CD14-positive monocyte (primary cell): ENCODE data around the gene CCNG2. TPM values are rescaled to one million over a fixed set of nuclear protein-coding genes. Genes with fewer than 3 reads are reported as not detected.

Experiments used
- DNase-seq, 3 donors: peaks; one replicate each; pipeline ENCODE4 v3.0.0-alpha.2; 2011 to 2022
- H2AFZ ChIP-seq: 2 replicates; pipeline ENCODE4 v1.6.0; 2012; ENCODE audit warnings: mild to moderate bottlenecking, low read depth, low read length, inconsistent platforms; ENCODE audit not compliant: insufficient read depth, poor library complexity, severe bottlenecking
- H3K27ac ChIP-seq, 2 donors: 1 replicate in 1 of 2; 2 replicates in 1 of 2; pipeline ENCODE4 v1.5.1; 2012 to 2013; ENCODE audit warnings: low read length in 2 of 2, control low read depth in 1 of 2, inconsistent platforms in 1 of 2, low read depth in 1 of 2, mild to moderate bottlenecking in 1 of 2
- H3K27me3 ChIP-seq, 2 donors: one replicate each; pipeline versions ENCODE4 v1.6.0 to v1.6.1; 2011 to 2013; ENCODE audit warnings: low read length in 2 of 2; ENCODE audit not compliant: control insufficient read depth in 2 of 2, insufficient read depth in 2 of 2
- H3K36me3 ChIP-seq, 2 donors: replicated peaks in 1 of 2; 1 replicate in 1 of 2; 2 replicates in 1 of 2; pipeline versions ENCODE4 v1.5.1 to v1.6.1; 2012 to 2013; ENCODE audit warnings: low read length in 2 of 2, control low read depth in 1 of 2, inconsistent platforms in 1 of 2, mild to moderate bottlenecking in 1 of 2; ENCODE audit not compliant: insufficient read depth in 2 of 2, control insufficient read depth in 1 of 2
- H3K4me1 ChIP-seq, 2 donors: 1 replicate in 1 of 2; 2 replicates in 1 of 2; pipeline versions ENCODE4 v1.5.1 to v1.6.1; 2012 to 2013; ENCODE audit warnings: low read length in 2 of 2, control low read depth in 1 of 2, inconsistent platforms in 1 of 2, mild to moderate bottlenecking in 1 of 2, moderate library complexity in 1 of 2; ENCODE audit not compliant: insufficient read depth in 2 of 2, control insufficient read depth in 1 of 2
- H3K4me2 ChIP-seq: replicated peaks from 2 replicates; pipeline ENCODE3; 2012; ENCODE audit warnings: low read length, moderate library complexity, mild to moderate bottlenecking; ENCODE audit not compliant: poor library complexity, severe bottlenecking; ENCODE audit errors: extremely low read depth
- H3K4me3 ChIP-seq, 3 experiments: fragments of 200-600 bp in 1 of 3; sonication (generic) in 1 of 3; replicated peaks in 1 of 3; 1 replicate in 2 of 3; 2 replicates in 1 of 3; pipeline ENCODE4 v1.5.1; 2011 to 2013; ENCODE audit warnings: low read length in 3 of 3, mild to moderate bottlenecking in 3 of 3, control low read depth in 2 of 3, low read depth in 2 of 3, inconsistent platforms in 1 of 3, moderate library complexity in 1 of 3
- H3K79me2 ChIP-seq: 2 replicates; pipeline ENCODE4 v1.6.0; 2012; ENCODE audit warnings: mild to moderate bottlenecking, control low read depth, inconsistent platforms, low read length, moderate library complexity; ENCODE audit not compliant: insufficient read depth
- H3K9ac ChIP-seq: 2 replicates; pipeline ENCODE4 v1.6.0; 2017; ENCODE audit warnings: low read length, mild to moderate bottlenecking; ENCODE audit not compliant: insufficient read depth, poor library complexity, severe bottlenecking
- H3K9me3 ChIP-seq, 2 donors: replicated peaks in 1 of 2; 1 replicate in 1 of 2; 2 replicates in 1 of 2; pipeline versions ENCODE4 v1.5.1 to v1.6.1; 2012 to 2013; ENCODE audit warnings: low read length in 2 of 2, control low read depth in 1 of 2; ENCODE audit not compliant: control insufficient read depth in 1 of 2, insufficient read depth in 1 of 2
- H4K20me1 ChIP-seq: 2 replicates; pipeline ENCODE4 v1.6.0; 2012; ENCODE audit warnings: mild to moderate bottlenecking, low read length, control low read depth, moderate library complexity; ENCODE audit not compliant: insufficient read depth
- H3K27ac Mint-ChIP-seq, 7 donors: one replicate each; pipeline ENCODE4 v1.8.0; 2020; ENCODE audit warnings: mild to moderate bottlenecking in 7 of 7, mixed read lengths in 7 of 7, moderate library complexity in 6 of 7, inconsistent platforms in 2 of 7
- H3K27me3 Mint-ChIP-seq, 3 donors: one replicate each; pipeline ENCODE4 v1.8.0; 2021 to 2022; ENCODE audit warnings: low read depth in 3 of 3, mild to moderate bottlenecking in 3 of 3, mixed read lengths in 3 of 3, moderate library complexity in 3 of 3, inconsistent platforms in 1 of 3
- H3K36me3 Mint-ChIP-seq, 2 donors: one replicate each; pipeline ENCODE4 v1.8.0; 2020; ENCODE audit warnings: mixed read lengths in 2 of 2, inconsistent platforms in 1 of 2, mild to moderate bottlenecking in 1 of 2
- H3K4me1 Mint-ChIP-seq: one replicate; pipeline ENCODE4 v1.8.0; 2020; ENCODE audit warnings: mild to moderate bottlenecking, mixed read lengths
- H3K4me3 Mint-ChIP-seq, 2 donors: one replicate each; pipeline ENCODE4 v1.8.0; 2020; ENCODE audit warnings: mild to moderate bottlenecking in 2 of 2, mixed read lengths in 2 of 2, moderate library complexity in 1 of 2
- H3K9me3 Mint-ChIP-seq, 7 donors: one replicate each; pipeline ENCODE4 v1.8.0; 2020 to 2022; ENCODE audit warnings: mixed read lengths in 7 of 7, mild to moderate bottlenecking in 6 of 7, moderate library complexity in 6 of 7, inconsistent platforms in 2 of 7
- WGBS: methylation state at CpG from one replicate; pipeline ENCODE4 v1.1.5; 2013; ENCODE audit warnings: missing lambda C conversion rate; ENCODE audit not compliant: insufficient coverage; 5-methylcytosine and 5-hydroxymethylcytosine counted together
- intact Hi-C, 2 donors: fragments of 100-400 bp; cut with micrococcal nuclease; formaldehyde crosslinking; loops; one replicate each; pipeline versions ENCODE4 v1.15.0 to v1.15.1; 2023
- polyA plus RNA-seq, 3 donors: library from polyadenylated mRNA; depleted of rRNA in 1 of 3; unstranded in 2 of 3; stranded (reverse) in 1 of 3; fragments of 300-500 nt in 2 of 3; fragments of >200 nt in 1 of 3; fragmentation: Illumina TruSeq in 2 of 3; gene quantifications; 1 replicate in 2 of 3; 2 replicates in 1 of 3; pipeline ENCODE4 v1.2.3, GENCODE V29; 2012 to 2021
- TF ChIP-seq, protein P1 (sequence below): fragments of 200-600 bp; IDR thresholded peaks from one replicate; pipeline ENCODE4 v1.8.0; 2022; ENCODE audit warnings: antibody characterized with exemption, mild to moderate bottlenecking

The CCNG2 gene
- polyA plus RNA-seq, 3 donors, result 17.6 to 26.4 (median 23.3) TPM

DNA sequence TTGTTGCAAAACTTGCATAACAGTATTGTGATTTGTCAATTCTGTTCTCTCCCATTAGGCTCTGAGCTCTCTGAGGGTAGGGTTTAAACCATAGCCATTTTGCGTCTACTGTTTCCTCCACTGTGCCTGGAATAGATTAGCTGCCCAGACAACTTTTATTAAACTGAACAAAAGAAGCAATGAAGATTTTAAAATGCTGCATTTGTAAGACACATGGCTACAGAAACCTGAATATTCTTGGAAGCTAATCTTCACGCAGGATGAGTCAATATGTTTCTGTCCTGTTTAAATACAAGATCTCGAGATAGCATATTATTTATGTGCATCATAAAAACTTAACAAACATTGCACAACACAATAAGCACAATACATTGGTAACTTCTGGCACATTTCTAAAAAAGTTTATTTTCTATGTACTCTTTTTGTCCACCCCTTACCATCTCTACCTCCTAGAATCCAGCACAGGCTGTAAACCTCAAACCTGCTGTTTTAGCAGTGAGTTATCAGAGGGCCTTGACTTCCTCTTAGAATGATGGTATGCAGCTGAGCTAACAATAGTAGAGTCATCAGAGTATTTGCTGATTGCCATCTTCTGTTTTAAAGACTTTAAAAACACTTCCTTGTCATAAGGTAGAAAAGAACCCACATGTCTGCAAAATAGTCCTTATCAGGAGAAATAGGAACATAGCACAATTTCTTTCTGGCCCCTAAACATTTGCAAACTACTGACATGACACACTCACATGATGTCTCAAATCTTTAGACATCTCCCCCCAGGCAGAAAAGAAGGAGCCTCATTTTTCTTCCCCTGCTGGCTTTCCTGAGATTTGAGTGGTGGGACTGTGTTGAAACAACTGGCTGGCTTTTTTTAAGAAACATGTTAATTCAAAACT lies 10.6 kb upstream of the CCNG2 start:
- H3K9me3 Mint-ChIP-seq, result no peaks in the 10 kb centered on the region
- H3K79me2 ChIP-seq, result no peaks in the 10 kb centered on the region
- peak overlapping the region in 1 of 2 donors; percentile 50 for H3K27ac ChIP-seq
- H3K9me3 ChIP-seq, result no peaks in the 10 kb centered on the region
- DNase-seq, result peak; percentile 25 to 49 (median 35)
- TF ChIP-seq, protein P1, sequence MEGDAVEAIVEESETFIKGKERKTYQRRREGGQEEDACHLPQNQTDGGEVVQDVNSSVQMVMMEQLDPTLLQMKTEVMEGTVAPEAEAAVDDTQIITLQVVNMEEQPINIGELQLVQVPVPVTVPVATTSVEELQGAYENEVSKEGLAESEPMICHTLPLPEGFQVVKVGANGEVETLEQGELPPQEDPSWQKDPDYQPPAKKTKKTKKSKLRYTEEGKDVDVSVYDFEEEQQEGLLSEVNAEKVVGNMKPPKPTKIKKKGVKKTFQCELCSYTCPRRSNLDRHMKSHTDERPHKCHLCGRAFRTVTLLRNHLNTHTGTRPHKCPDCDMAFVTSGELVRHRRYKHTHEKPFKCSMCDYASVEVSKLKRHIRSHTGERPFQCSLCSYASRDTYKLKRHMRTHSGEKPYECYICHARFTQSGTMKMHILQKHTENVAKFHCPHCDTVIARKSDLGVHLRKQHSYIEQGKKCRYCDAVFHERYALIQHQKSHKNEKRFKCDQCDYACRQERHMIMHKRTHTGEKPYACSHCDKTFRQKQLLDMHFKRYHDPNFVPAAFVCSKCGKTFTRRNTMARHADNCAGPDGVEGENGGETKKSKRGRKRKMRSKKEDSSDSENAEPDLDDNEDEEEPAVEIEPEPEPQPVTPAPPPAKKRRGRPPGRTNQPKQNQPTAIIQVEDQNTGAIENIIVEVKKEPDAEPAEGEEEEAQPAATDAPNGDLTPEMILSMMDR, result no peak
- H3K36me3 ChIP-seq, result no peaks in the 10 kb centered on the region
- H3K27me3 ChIP-seq, result no peaks in the 10 kb centered on the region
- peak overlapping the region; percentile 49 to 88 (median 87) for H3K27ac Mint-ChIP-seq
- no peaks in the 10 kb centered on the region for H3K36me3 Mint-ChIP-seq
- H2AFZ ChIP-seq, result peak overlapping the region; percentile 25
- H4K20me1 ChIP-seq, result no peaks in the 10 kb centered on the region
- H3K4me2 ChIP-seq, result peak overlapping the region; percentile 13
- H3K9ac ChIP-seq, result no peak overlapping the region
- peak overlapping the region in 1 of 2 donors; percentile 24 for H3K4me3 Mint-ChIP-seq
- intact Hi-C loops, result no loop called here
- no peaks in the 10 kb centered on the region for H3K27me3 Mint-ChIP-seq
- peaks cover 31 to 37% of the 10 kb centered on the region in 2 donors for H3K4me1 ChIP-seq
- peak overlapping the region in 1 of 3 experiments; percentile 7 for H3K4me3 ChIP-seq
- no CpG with 5 or more reads among the region's 3 CpGs for WGBS
- H3K4me1 Mint-ChIP-seq, result peaks cover 30% of the 10 kb centered on the region

DNA sequence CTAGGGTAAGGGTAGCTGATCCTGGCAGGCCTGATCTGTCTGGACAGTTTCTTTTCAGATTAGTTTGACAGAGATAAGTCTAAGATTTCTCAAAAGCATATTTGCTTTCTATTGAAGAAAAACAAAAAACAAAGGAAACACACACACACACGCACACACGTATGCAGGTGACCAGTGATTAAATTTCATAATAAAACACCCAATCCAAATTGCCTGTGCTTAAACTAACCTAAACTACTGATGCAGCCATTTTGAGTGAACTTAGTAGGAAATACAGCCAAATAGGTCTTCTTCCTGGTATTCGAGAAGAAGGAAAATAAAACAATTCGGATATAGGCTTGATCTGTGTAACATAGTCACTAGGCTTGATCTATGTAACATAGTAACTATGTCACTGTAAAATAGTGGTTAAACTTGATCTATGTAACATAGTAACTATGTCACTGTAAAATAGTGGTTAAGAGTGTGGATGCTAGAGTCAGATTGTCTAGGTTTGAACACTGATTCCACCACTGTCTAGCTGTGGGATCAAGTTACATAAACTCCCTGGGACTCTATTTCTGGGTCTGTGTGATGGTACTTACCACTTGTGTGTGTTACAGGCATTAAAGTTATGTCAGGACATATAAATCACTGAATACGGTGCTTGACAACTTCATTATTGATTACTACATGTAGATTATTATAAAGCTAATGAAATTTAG lies 9.8 kb upstream of the CCNG2 start:
- H3K36me3 ChIP-seq, result no peaks in the 10 kb centered on the region
- H3K27me3 ChIP-seq, result no peaks in the 10 kb centered on the region
- no peak overlapping the region for H3K4me3 ChIP-seq
- TF ChIP-seq, protein P1, result no peak
- H3K4me1 ChIP-seq, result peaks cover 31 to 37% of the 10 kb centered on the region in 2 donors
- Mint-ChIP-seq H3K27ac (peak overlapping the region; percentile 50 to 88 (median 76)), H3K9me3 (no peaks in the 10 kb centered on the region), H3K4me1 (peaks cover 30% of the 10 kb centered on the region), H3K4me3 (no peak overlapping the region), H3K36me3 (no peaks in the 10 kb centered on the region), H3K27me3 (no peaks in the 10 kb centered on the region)
- H4K20me1 ChIP-seq, result no peaks in the 10 kb centered on the region
- no peak overlapping the region for H2AFZ ChIP-seq
- no peak overlapping the region for H3K4me2 ChIP-seq
- no peak overlapping the region for H3K9ac ChIP-seq
- H3K79me2 ChIP-seq, result no peaks in the 10 kb centered on the region
- WGBS, result no CpG with 5 or more reads among the region's 5 CpGs
- no peaks in the 10 kb centered on the region for H3K9me3 ChIP-seq
- DNase-seq, result no peak
- intact Hi-C loops, result no loop called here
- peak overlapping the region in 1 of 2 donors; percentile 50 for H3K27ac ChIP-seq
